NCI-H1930 (cell line): ENCODE data around the gene FRMPD4.

ENCODE experiments used
- DNase-seq, 2 experiments: peaks; one replicate each; lab custom pipeline; 2025; lab: John Stamatoyannopoulos, UW

FRMPD4 gene

DNA sequence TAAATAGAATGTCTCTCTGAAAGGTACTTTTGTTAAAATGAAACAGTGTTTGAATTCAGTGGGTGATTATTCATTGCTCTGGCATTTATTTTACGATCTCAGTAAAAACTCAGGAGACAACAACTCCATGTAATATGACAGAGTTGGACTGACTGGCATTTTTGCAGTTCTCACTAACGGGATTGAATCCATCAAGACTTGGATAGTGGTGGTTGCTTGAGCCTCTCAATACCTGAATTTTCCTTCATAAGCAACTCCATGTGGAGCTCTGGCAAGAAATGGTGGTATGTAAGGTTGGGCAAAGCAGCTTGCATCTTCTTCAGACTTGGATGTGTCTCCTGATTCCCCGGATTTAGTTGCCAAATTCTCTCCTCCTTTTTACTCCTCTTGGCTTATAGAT lies 72.7 kb downstream of the FRMPD4 start:
- DNase-seq = no peak

DNA sequence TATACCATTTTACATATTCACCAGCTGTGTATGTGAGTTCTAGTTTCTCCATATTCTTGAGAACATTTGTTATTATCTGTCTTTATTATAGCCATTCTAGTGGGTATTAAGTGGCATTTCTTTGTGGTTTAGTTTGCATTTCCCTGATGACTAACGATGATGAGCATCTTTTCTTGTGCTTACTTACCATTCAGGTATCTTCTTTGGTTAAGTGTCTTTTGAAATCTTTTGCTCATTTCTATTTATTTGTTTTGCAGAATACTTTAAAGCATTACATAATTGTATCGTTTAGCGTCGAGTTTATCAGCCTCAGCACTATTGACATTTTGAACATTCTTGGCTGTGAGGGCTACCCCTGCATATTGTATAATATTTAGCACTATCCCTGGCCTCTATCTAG lies 85.4 kb downstream of the FRMPD4 start:
- no peak for DNase-seq

DNA sequence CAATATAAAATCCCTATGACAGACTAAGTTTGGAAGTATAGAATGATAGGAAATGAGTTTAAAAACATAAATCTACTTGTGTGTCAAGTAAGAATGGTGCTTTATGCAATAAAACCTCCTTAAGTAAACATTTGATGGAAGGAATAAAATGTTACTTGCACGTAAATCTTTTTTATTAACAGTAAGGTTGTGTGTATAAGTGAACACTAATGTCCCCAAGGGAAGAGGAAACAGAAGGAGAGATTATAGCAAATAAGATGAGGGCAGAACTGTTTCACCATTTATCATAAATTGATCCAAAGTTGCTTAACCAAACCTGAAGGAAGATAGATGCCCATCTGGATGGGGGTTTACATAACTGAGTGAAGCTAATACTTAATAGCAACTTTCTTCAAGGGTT lies 86.8 kb downstream of the FRMPD4 start:
- no peak for DNase-seq

DNA sequence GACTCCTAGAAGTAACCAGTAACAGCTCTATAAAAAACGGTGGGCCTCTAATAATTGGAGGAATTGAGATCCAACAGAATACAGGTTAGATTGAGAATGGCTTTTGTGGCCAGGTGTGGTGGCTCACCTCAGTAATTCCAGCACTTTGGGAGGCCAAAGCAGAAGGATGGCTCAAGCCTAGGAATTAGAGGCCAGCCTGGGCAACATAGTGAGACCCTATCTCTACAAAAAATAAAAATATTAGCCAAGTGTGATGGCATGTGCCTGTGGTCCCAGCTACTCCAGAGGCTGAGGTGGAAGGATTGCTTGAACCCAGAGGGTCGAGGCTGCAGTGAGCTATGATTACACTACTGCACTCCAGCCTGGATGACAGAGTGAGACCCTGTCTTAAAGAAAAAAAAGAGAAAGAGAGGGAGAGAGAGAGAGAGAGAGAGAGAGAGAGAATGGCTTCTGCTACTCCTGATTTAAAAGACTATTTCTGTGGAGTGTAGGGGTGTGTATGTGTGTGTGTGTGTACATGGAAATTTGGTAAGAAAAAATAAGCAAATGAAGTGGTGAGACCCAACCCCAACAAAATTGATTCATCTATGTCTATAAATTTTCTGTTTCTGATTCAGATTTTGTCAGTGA lies 89.3 kb downstream of the FRMPD4 start:
- DNase-seq = no peak

DNA sequence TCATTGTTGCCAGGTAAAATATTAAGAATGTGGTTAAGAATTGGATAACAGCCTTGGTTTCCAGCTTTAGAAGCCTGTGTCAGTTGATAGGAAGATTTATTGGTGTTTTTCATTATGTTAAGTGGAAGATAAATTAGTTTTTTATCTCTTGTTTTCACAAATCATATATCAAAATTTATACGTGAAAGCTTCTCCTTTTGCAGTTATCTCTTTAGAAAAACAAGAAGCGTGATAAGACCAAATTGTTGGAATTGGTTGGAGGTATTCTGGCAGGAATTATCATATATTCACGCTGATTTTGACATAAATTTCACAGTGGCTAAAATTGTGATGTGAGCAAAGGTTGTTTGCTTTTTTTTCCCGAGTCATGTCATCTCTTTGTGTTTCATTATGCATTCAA lies 90.6 kb downstream of the FRMPD4 start:
- no peak for DNase-seq

DNA sequence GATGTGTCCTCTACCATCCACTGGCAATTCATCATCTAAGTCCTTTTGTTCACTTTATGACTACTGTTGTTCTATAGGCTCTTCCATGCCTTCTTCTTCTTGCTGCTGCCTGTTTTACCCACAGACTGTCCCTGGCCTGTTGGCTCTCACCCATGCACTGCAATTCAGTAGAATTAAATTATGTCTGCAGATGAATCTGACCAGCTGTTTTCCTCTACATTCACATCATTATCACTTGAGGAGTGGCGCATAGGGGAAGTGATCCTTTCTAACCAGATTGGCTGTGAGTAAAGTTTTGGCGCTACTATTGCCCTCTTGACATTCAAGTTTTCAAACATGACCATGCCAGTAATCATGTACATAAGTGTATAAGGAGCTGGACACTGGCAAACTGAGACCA lies 91.7 kb downstream of the FRMPD4 start:
- no peak for DNase-seq

DNA sequence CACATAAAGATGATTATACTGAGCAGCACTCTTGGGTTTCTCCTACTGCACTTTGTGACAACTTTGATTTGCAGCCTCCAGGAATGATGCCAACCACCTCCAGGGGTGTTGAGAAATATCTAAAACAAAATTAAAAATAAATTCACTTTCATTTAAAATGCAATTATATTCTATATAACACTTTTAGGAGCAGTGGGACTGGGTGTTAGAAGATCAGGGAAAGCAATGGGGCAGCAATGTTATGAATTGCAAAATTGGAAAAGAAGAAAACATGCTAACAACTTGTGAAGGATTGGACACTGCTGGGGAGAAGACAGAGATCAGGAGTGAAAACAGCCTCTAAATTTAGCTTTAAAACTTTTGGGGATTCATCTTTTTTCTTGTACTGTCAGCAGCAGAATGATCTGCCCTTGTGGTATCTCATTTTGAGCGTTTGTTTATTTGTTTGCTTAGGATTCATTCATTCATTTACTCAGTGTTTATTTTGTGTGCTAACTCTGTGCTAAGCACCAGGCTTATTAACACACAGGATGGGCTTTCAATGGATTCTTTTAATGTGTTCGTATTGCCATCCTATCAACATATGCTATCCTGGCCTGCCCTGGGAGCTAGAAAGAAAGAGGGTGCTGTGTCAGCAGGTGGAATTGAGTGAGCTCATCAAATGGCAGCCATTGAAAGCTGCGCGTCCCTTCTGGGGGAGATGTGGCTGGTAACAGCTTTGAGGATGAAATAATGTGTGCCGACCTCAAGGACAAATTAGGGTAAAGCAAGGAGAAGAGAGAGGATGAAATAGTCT lies 96.5 kb downstream of the FRMPD4 start:
- no peak for DNase-seq

DNA sequence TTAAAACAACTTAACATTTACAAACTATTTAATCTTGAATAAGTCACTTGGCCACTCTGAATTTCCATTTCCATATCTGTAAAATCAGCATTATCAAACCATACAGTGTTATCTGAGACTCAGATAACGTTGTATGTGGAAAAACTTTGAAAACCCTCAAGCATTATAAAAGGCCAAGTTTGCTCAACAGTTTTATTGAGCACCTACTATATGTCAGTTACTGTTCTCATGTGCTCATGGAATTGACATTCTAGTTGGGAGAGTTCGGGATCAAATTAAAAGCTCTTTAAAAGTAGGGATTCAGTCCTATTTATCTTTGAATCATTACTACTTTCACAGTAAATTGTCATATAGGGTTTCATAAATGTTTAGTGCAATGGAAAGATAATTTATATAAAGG lies 97.9 kb downstream of the FRMPD4 start:
- DNase-seq = no peak

DNA sequence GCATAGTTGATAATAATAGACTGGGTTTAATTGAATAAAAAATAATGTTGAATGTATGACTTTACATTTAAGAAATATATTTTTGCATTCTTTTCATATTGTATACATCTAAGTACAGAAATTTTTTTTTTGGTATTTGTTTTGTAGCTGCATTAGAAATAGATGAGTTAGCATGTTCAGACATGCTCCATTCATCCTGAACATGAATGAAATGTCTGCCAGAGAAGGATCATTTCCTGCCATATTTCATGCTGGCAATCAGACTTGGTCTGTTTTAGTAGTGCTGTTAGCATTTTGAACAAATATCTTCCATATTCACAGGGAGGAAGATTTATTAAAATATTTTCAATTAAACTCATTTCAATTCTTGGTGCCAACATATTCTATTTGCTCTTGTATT lies 98.9 kb downstream of the FRMPD4 start:
- DNase-seq = no peak

DNA sequence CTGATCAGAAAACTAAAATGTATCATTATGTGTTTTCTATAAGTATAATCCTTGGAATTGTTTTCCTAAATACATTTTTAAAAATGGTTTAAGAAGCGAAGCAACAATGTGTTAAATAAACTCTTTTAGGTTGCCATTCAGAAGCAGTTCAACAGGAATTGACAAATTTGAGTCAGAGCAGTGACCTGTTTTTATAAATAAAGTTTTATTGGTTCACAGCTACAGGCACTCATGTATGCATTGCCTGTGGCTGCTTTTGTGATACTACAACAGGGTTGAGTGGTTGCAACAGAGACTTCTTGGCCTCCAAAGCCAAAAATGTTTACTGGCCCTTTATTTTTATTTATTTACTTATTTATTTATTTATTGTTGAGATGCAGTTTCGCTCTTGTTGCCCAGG lies 99.5 kb downstream of the FRMPD4 start:
- DNase-seq = no peak

DNA sequence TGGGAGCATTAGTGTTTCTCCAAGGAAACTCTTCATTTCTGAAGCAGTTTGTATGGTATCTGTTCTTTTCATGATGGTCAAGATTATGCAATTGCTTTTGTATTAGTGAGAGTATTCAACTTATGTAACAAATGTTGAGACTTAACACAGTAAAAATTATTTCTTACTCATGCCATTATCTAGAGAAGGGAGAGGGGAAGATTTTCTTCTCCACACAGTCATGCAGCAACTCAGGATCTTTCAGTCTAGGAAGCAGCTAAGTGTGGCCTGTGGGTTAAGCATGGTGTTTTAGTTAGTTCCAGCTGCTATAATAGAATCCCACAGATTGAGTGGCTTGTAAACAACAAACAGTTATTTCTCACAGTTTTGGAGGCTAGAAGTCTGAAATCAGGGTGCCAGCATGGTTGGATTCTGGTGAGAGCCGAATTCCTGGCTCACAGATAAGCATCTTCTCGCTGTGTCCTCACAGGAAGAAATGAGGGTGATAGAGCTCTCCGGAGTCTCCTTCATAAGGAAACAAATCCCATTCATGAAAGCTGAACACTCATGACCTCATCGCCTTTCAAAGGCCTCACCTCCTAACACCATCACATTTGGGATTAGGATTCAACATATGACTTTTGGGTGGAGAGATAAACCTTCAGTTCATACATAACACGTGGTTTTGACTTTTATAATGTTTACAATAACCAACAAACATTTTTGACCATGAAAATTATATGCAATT lies 101.2 kb downstream of the FRMPD4 start:
- DNase-seq = no peak

DNA sequence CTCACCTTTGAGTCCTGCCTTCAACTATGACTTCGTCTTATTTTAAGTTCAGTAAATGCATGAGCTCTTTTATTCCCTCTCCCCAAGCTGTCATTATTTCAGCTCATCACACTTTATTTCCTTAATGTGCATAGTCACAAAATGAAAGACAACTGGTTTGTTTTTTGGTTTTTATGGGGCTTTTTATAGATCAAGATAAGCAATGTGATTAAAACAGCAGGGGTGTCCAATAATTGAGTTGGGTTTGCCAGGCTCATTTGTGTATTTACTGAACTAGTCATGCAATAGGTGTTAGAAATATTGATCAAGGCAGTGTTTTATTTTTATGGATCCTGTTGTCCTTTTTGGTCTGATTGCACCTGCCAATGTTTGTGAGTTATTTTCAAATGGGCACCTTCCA lies 102.2 kb downstream of the FRMPD4 start:
- DNase-seq = peak; percentile 39 to 43

DNA sequence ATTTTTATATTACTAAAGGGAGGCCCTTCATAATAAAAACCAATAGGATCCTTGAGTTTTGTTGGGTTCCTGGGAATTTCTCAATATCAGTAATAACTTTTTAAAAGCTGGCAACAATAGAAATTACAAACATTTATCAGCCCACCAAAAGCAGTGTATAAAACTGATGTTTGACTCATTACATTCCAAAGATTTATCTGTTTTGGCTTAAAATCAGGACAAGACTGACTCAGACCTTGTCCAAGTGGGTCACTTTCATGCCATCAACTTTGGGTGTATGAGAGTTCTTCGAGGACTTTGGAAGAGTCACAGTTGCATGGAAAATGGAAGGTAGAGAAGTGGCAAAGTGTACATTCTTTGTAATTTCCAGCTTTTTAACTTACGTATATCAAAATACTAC lies 102.8 kb downstream of the FRMPD4 start:
- no peak for DNase-seq

DNA sequence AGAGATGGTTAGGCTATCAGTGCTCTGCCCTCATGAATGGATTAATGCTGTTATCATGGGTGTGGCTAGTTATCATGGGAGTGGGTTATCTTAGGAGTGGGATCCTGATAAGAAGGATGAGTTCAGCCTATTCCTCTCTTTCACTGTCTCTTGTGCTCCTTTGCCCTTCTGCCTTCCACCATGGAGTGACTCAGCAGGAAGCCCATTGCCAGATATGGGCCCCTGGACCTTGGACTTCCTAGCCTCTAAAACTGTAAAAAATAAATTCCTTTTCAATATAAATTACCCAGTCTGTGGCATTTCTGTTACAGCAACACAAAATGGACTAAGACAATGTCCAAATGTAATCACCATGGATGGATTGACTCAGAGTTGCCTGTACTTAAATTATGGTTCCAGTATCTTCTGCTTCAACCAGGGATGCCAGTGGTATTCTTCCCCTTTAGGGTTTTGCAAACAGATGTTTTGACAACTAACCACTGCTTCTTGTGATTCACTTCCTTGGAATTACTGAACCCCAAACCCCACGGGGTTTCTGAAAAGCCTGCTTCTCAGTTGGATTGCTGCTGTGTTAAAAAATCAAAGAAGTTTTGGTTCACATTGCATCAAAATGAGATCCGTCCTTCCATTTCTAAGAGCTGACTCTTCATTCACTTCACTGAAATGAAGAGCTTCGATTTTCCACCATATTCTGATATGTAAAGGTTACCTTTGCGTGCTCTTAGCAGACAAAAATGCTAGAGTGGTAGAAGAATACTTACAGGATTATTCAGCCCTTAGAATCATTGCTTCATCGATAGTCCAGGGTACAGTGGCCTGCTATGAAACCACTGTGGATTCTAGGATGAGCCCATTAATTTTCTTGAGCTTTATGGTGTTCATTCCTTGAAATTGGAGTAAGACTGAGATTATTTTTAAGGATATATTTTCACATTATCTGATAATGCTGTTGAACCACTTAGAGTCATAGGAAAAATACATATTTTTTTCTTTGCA lies 107.7 kb downstream of the FRMPD4 start:
- no peak for DNase-seq

DNA sequence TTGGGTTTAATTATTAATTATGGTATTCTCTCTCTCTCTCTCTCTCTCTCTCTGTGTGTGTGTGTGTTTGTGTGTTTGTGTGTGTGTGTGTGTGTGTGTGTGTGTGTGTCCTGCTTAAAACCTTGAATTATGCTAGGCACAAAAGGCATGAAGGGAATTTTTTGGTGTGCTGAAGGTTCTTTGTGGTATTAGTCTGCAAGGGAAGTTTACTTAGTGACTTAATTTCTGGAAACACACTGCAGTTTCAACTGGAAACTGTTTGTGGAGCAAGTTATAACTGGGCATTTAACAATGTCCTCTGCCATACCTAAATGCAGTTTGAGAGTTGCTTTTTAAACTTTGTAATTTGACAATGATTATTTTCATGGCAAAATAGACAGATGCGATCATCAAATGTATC lies 111.7 kb downstream of the FRMPD4 start:
- DNase-seq = no peak

DNA sequence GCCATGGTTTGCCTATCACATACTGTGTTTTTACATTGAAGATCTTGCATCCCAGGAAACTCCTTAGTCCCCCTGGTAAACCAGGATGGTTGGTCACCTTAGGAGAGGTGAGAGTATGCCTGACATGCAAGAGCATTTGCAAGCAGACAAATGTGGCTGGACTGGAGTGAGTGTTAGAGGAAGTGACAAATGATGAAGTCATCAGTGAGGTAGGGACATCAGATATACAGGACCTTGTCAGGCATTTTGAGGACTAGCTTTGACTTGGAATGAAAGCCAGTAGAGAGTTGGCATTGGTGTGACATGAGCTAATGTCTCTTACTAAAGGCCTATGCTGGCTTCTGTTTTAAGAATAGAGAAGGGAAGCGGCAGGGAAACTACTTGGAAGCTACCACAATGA lies 124.9 kb downstream of the FRMPD4 start:
- DNase-seq = no peak

DNA sequence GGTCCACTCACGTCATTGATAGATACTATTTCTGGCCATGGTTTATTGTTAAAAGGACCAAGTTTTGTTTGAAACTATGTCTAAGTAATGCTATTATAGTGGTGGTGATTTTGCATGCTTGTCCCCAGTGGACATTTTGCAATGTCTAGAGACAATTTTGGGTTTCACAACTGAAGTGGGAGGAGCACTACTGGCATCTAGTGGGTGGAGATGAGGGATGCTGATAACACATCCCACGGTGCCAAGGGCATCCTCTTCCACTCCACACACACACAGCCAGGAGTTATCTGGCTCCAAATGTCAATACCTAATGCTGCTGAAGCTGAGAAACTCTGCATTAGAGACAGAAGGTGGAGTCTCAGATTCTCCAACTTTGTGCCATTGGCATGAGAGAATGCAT lies 131.2 kb downstream of the FRMPD4 start:
- DNase-seq = no peak

DNA sequence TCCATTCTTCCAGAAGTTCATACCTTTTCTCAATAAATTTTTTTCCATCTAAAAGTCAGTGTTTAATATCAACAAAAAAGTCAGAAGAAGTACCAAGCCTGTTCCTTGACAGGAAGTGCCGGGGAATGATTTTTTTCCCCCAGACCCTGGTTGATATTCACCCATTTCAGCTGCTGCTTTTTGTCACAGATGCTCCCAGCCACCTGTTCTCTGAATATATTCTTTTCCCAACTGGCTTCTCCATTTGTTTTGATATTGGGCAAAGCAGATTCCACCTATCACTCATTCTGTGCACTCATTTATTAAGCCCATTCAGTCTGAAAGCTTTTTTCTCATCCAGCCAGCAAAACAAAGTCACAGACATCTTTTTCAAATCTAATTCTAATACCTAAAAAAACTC lies 139.9 kb downstream of the FRMPD4 start:
- DNase-seq = no peak

DNA sequence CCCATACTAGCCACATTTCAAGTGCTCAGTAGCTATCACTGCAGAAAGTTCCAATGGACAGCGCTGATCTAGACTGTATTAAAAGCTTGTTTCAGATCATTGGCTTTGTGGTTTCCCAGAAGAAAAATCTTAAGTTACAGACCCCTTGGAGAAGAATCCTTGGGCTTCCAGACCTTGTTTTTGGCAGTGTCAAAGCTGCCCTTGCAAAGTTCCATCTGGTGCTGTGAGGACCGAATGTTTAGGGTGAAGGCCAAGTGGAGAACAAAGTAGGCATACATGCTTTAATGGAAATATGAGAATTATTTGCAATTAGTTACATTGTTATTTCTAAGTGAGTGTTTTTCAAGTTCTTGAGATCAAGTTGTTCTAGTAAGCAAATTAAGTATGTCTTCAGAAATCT lies 144.7 kb downstream of the FRMPD4 start:
- no peak for DNase-seq

DNA sequence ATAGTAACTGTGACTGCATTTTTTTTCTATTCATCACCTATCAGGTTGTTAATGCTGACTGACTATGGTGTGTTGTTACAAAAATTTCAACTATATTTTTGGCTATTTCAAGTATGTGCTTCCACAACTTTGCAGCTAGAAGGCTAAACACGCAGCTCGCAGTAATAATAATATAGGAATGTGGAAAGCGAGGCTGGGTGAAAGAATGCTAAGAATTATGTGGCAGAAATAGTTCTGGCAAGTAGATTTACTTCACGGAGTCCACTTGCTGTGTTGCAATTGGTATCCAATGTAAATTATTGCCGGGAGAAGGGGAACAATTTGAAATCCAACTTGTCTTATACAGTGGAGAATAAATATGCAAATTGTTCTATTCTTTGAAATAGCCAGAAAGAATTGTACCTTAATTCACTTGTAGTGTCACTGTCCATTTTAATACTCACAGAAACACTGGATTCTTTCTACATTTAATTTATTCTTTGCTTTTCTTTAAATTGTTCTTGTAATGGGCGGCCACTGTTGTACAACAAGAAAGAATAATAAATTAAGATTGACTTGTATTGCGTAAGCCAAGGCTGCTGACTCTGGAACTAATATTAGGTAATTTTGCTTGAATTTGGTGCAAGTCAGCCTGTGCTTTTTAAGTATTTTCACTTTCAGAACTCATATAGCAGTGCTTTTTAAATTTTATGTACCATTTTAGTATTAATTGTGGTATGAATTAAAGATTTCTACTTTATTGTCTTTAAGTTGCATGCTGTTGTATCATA lies 154.9 kb downstream of the FRMPD4 start:
- DNase-seq = no peak

DNA sequence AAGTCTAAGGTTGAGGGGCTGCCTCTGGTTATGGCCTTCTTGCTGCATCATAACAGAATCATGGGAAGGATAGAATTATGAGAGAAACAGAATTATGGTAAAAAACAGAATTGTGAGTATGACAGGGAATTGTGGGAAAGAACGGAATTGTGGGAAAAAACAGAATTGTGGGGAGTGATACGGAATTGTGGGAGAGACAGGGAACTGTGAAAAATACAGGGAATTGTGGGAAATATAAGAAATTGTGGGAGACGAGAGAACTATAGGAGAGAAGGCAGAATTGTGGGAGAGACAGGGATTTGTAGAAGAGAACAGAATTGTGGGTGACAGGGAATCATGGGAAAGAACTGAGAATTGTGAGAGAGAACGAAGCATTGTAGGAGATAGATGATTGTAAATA lies 159.1 kb downstream of the FRMPD4 start:
- no peak for DNase-seq
